K562 (cell line): Measurements from ENCODE around the gene PES1. TPM values are rescaled to one million over a fixed set of nuclear protein-coding genes. Genes with fewer than 3 reads are reported as not detected.

Source experiments
- ATAC-seq: fragments of 200-7000 bp; cut with Tn5 transposase; 3 replicates; pipeline ENCODE4 v1.9.1; 2020; ENCODE audit warnings: moderate library complexity
- BruUV-seq: library from RNA; stranded (reverse); fragments of 400-500 nt; replicated peaks from 2 replicates; lab custom pipeline; 2021; lab: Mats Ljungman, UMichigan
- CTCF ChIA-PET: fragments of 300-600 bp; formaldehyde crosslinking; extraction: SDS; loops from one replicate; lab custom pipeline; 2021; ENCODE audit warnings: low intra/inter-chr PET ratio; lab: Yijun Ruan, JAX
- POLR2A ChIA-PET: fragments of 300-600, 350-650 bp; sonication (Branson Sonifier 250); formaldehyde crosslinking; extraction: SDS; loops from one replicate; lab custom pipeline; 2021; ENCODE audit warnings: antibody characterized with exemption, inconsistent platforms; lab: Yijun Ruan, JAX
- DNase-seq, 4 experiments: peaks; one replicate each; pipeline versions ENCODE4 v3.0.0 to v3.0.0-alpha.2; 2011 to 2018; ENCODE audit warnings: low spot score in 3 of 4, mixed read lengths in 3 of 4; ENCODE audit errors: extremely low read depth in 1 of 4
- FAIRE-seq: peaks from 2 replicates; lab custom pipeline; 2011; peaks lifted over from hg19 to GRCh38; lab: Jason Lieb, UNC
- H2AFZ ChIP-seq: 2 replicates; pipeline ENCODE4 v1.6.0; 2011; ENCODE audit warnings: low read depth, low read length, control low read depth, inconsistent platforms
- H3K27ac ChIP-seq: fragments of 200-600 bp; 3 replicates; pipeline ENCODE4 v1.8.0; 2011; ENCODE audit warnings: low read depth, mild to moderate bottlenecking, control low read depth, inconsistent platforms, low read length, moderate library complexity, mixed read lengths; ENCODE audit errors: extremely low read depth
- H3K27me3 ChIP-seq, 2 experiments: fragments of 300-600 bp in 1 of 2; 2 replicates in 1 of 2; 3 replicates in 1 of 2; pipeline versions ENCODE4 v1.6.0 to v1.8.0; 2011; ENCODE audit warnings: inconsistent platforms in 2 of 2, low read length in 2 of 2, mild to moderate bottlenecking in 1 of 2, mixed read lengths in 1 of 2, moderate library complexity in 1 of 2; ENCODE audit not compliant: control insufficient read depth in 2 of 2, insufficient read depth in 2 of 2
- H3K36me3 ChIP-seq: fragments of 300-600 bp; 3 replicates; pipeline ENCODE4 v1.8.0; 2011; ENCODE audit warnings: mild to moderate bottlenecking, low read length, inconsistent platforms; ENCODE audit not compliant: control insufficient read depth, insufficient read depth
- H3K4me1 ChIP-seq, 2 experiments: fragments of 200-600 bp in 1 of 2; replicated peaks in 1 of 2; 2 replicates in 1 of 2; 3 replicates in 1 of 2; pipeline versions ENCODE4 v1.5.1 to v1.8.0; 2011; ENCODE audit warnings: inconsistent platforms in 2 of 2, low read length in 2 of 2, mild to moderate bottlenecking in 1 of 2, mixed read lengths in 1 of 2, moderate library complexity in 1 of 2; ENCODE audit not compliant: control insufficient read depth in 2 of 2, insufficient read depth in 2 of 2
- H3K4me2 ChIP-seq: 2 replicates; pipeline ENCODE4 v1.6.1; 2011; ENCODE audit warnings: low read length, control low read depth, inconsistent platforms, mixed read lengths; ENCODE audit not compliant: insufficient read depth
- H3K4me3 ChIP-seq: fragments of 200-600 bp; sonication (generic), shearing (Covaris generic); 2 replicates; pipeline ENCODE4 v1.5.1; 2016; ENCODE audit warnings: control low read depth, inconsistent platforms
- H3K79me2 ChIP-seq: fragments of 200-600 bp; 3 replicates; pipeline ENCODE4 v1.8.0; 2011; ENCODE audit warnings: low read length, inconsistent platforms; ENCODE audit not compliant: control insufficient read depth, insufficient read depth
- H3K9ac ChIP-seq, 2 experiments: 2 replicates each; pipeline versions ENCODE4 v1.6.0 to v1.6.1; 2011; ENCODE audit warnings: low read depth in 2 of 2, low read length in 2 of 2, control low read depth in 1 of 2, inconsistent platforms in 1 of 2, mild to moderate bottlenecking in 1 of 2, mixed read lengths in 1 of 2; ENCODE audit not compliant: insufficient read depth in 1 of 2
- H3K9me1 ChIP-seq: one replicate; pipeline ENCODE4 v1.6.0; 2011; ENCODE audit warnings: inconsistent platforms, mild to moderate bottlenecking, low read length, moderate library complexity; ENCODE audit not compliant: control insufficient read depth, insufficient read depth
- H3K9me3 ChIP-seq: replicated peaks from 2 replicates; pipeline ENCODE4 v1.5.1; 2011; ENCODE audit warnings: low read depth, low read length, inconsistent platforms; ENCODE audit not compliant: control insufficient read depth, insufficient read depth
- H4K20me1 ChIP-seq: replicated peaks from 2 replicates; pipeline ENCODE4 v1.6.1; 2011; ENCODE audit warnings: low read length, inconsistent platforms, mixed read lengths; ENCODE audit not compliant: control insufficient read depth, insufficient read depth
- DIDO1 ChIP-seq: fragments of 450-650 bp; IDR thresholded peaks from 2 replicates; pipeline ENCODE4 v1.6.1; 2016; ENCODE audit warnings: low read depth, missing biosample characterization, missing genetic modification characterization
- HDAC3 ChIP-seq: fragments of 450-650 bp; IDR thresholded peaks from 2 replicates; pipeline ENCODE4 v1.6.1; 2018; ENCODE audit warnings: borderline replicate concordance, mild to moderate bottlenecking, moderate library complexity; ENCODE audit not compliant: partially characterized antibody
- KAT2B ChIP-seq: IDR thresholded peaks from one replicate; pipeline ENCODE4 v1.6.1; 2012; ENCODE audit warnings: low read depth, mild to moderate bottlenecking, control low read depth, inconsistent platforms, low read length, moderate library complexity
- NRF1 ChIP-seq, 2 experiments: fragments of 450-650 bp; IDR thresholded peaks in 1 of 2; conservative IDR thresholded peaks in 1 of 2; 2 replicates each; pipeline ENCODE4 v1.6.1; 2014; ENCODE audit warnings: mild to moderate bottlenecking in 2 of 2
- REST ChIP-seq, 2 experiments: fragments of 450-650 bp; formaldehyde crosslinking in 1 of 2; IDR thresholded peaks; 2 replicates each; pipeline versions ENCODE4 v1.4.0 to v1.6.1; 2014 to 2020; ENCODE audit warnings: mild to moderate bottlenecking in 2 of 2, borderline replicate concordance in 1 of 2, low read depth in 1 of 2
- TFAP4 ChIP-seq: sonication (generic); formaldehyde crosslinking; IDR thresholded peaks from 2 replicates; pipeline ENCODE4 v1.8.0; 2022; ENCODE audit warnings: missing genetic modification reagents, mild to moderate bottlenecking, moderate library complexity, borderline replicate concordance
- ZNF449 ChIP-seq: fragments of 250-450 bp; sonication (Bioruptor Pico); IDR thresholded peaks from 2 replicates; pipeline ENCODE4 v1.8.0; 2022; ENCODE audit warnings: moderate library complexity, mild to moderate bottlenecking, inconsistent platforms
- WGBS: fragments of 100-300 bp; shearing (Covaris generic); methylation state at CpG from one replicate; pipeline ENCODE4 v1.1.6; 2016; ENCODE audit warnings: low coverage, mixed read lengths; ENCODE audit not compliant: insufficient coverage; ENCODE audit errors: missing lambda C conversion rate; 5-methylcytosine and 5-hydroxymethylcytosine counted together
- in situ Hi-C: fragments of 300-500 bp; cut with MboI; formaldehyde crosslinking; loops from 4 replicates; pipeline ENCODE4 v1.15.0; 2018; ENCODE audit warnings: inconsistent platforms, mixed read lengths
- intact Hi-C: fragments of 100-400 bp; cut with micrococcal nuclease; formaldehyde crosslinking; loops from 2 replicates; pipeline ENCODE4 v1.14.2; 2022
- polyA plus RNA-seq, 8 experiments: library from polyadenylated mRNA; depleted of rRNA in 4 of 8; stranded (reverse) in 5 of 8; unstranded in 3 of 8; fragments of >200 nt; fragmentation: Nextera tagmentation in 2 of 8; fragmentation: Illumina TruSeq in 1 of 8; extraction: Ambion mirVana in 2 of 8; extraction: Trizol in 1 of 8; gene quantifications; 2 replicates each; pipeline versions ENCODE4 v1.2.1 to v1.2.3, GENCODE V29; 2011 to 2014; ENCODE audit warnings: inconsistent platforms in 1 of 8, missing spikeins in 1 of 8
- total RNA-seq, 7 experiments: library from RNA; depleted of rRNA in 6 of 7; stranded (reverse); fragments of >200 nt in 6 of 7; fragmentation: Illumina TruSeq in 2 of 7; extraction: Trizol in 2 of 7; gene quantifications; 2 replicates each; pipeline versions ENCODE4 v1.2.1 to v1.2.3, GENCODE V29; 2011 to 2021; ENCODE audit warnings: low replicate concordance in 1 of 7

Gene PES1
- total and polyA plus RNA-seq, 9 of the 15 experiments (the other 6 are each of a cell fraction or from before 2014, with no cell fraction given), result 6.5 to 158 (median 94.3) TPM

GRCh38 chr22:30546616-30547015 lies 45.1 kb downstream of the PES1 start, which contains the start of gene SEC14L6 (continued):
- no peak for TF ChIP-seq KAT2B
- no peak for TF ChIP-seq NRF1 (conservative IDR thresholded peaks at IDR 0.05 in 1 of 2, IDR thresholded peaks at IDR 0.05 in 1 of 2)

- Histone ChIP-seq H3K4me1 (peaks cover 6 to 19% of the 10 kb centered on the region in 2 experiments; a peak in 4 of 5 replicates), H4K20me1 (no peaks in the 10 kb centered on the region), H3K4me3 (peak overlapping the region; percentile 45), H3K4me2 (peak overlapping the region; percentile 71), H3K27me3 (no peaks in the 10 kb centered on the region), H2AFZ (peak overlapping the region; percentile 87), H3K27ac (no peak overlapping the region; the same call in 2 of the 3 replicates), H3K9me3 (no peaks in the 10 kb centered on the region), H3K9ac (peak overlapping the region in 1 of 2 experiments; percentile 67; a peak in 3 of 4 replicates), H3K79me2 (no peaks in the 10 kb centered on the region), H3K36me3 (no peaks in the 10 kb centered on the region), H3K9me1 (no peaks in the 10 kb centered on the region)
- POLR2A ChIA-PET, result interaction anchor here (0.6 to 0.8 kb wide), 2 partner anchors 11 to 608 kb away, joined by 3 to 5 read pairs; no protein-coding TSS in a partner anchor
- TF ChIP-seq TFAP4 (CRISPR knock-in tag) (peak; percentile 1; the same call in 1 of the 2 replicates), ZNF449 (CRISPR knock-in tag) (no peak), DIDO1 (tag) (no peak), HDAC3 (no peak), REST (IDR thresholded peaks at IDR 0.05; ENCODE audit: borderline replicate concordance) (0 out of 2 replicates have a peak, but pooled peaks have one; percentile 0), REST (CRISPR knock-in tag; IDR thresholded peaks at IDR 0.05; ENCODE audit: low read depth) (no peak)
- 84% methylated on average over 7 of the region's 12 CpGs for WGBS
- ATAC-seq, result peak; percentile 16; the same call in 2 of the 3 replicates
- intact Hi-C loops (no loop called here), in situ Hi-C loops (no loop called here)
- no TSS peak for BruUV-seq
- no peak for DNase-seq
- FAIRE-seq, result no peak
- CTCF ChIA-PET, result no interaction called here
Measured at GRCh38 chr22:30542811-30543188, 48.9 kb downstream of the PES1 start.
